Panc1 (cell line): Measurements from ENCODE around the gene ZFAND3. TPM values are rescaled to one million over a fixed set of nuclear protein-coding genes. Genes with fewer than 3 reads are reported as not detected.

ENCODE experiments used
- ATAC-seq: fragments of 200-7000 bp; cut with Tn5 transposase; 2 replicates; pipeline ENCODE4 v1.9.1; 2020; ENCODE audit warnings: mild to moderate bottlenecking, moderate library complexity
- BruUV-seq: library from RNA; stranded (reverse); fragments of 400-500 nt; replicated peaks from 2 replicates; lab custom pipeline; 2021; lab: Mats Ljungman, UMichigan
- CTCF ChIA-PET: fragments of 300-600 bp; sonication (Branson Sonifier 250); formaldehyde crosslinking; loops from one replicate; lab custom pipeline; 2022; ENCODE audit warnings: antibody characterized with exemption; lab: Charles Lee
- POLR2A ChIA-PET: fragments of 300-600 bp; sonication (Branson Sonifier 250); formaldehyde crosslinking; loops from one replicate; lab custom pipeline; 2022; ENCODE audit warnings: antibody characterized with exemption; lab: Charles Lee
- DNase-seq: peaks from one replicate; pipeline ENCODE4 v3.0.0-alpha.2; 2010; ENCODE audit warnings: low read depth, low spot score
- H3K27ac ChIP-seq: 2 replicates; pipeline ENCODE4 v1.5.1; 2011; ENCODE audit warnings: mild to moderate bottlenecking, low read length, inconsistent platforms
- H3K27me3 ChIP-seq: fragments of 200-500 bp; sonication (Bioruptor generic); 2 replicates; pipeline ENCODE4 v1.6.0; 2014; ENCODE audit warnings: low read length, inconsistent platforms; ENCODE audit not compliant: control insufficient read depth, insufficient read depth
- H3K36me3 ChIP-seq: fragments of 200-500 bp; sonication (Bioruptor generic); 2 replicates; pipeline ENCODE4 v1.5.1; 2014; ENCODE audit warnings: inconsistent platforms, mild to moderate bottlenecking, low read length, moderate library complexity; ENCODE audit not compliant: control insufficient read depth, insufficient read depth
- H3K4me1 ChIP-seq: 2 replicates; pipeline ENCODE4 v1.5.1; 2011; ENCODE audit warnings: inconsistent platforms, mild to moderate bottlenecking, low read length, moderate library complexity; ENCODE audit not compliant: control insufficient read depth, insufficient read depth
- H3K4me3 ChIP-seq, 2 experiments: 2 replicates each; pipeline ENCODE4 v1.5.1; 2011 to 2012; ENCODE audit warnings: low read depth in 2 of 2, low read length in 2 of 2, mild to moderate bottlenecking in 2 of 2, inconsistent platforms in 1 of 2, moderate library complexity in 1 of 2
- H3K9me3 ChIP-seq: fragments of 200-500 bp; sonication (Bioruptor generic); 2 replicates; pipeline ENCODE4 v1.5.1; 2014; ENCODE audit warnings: low read depth, mild to moderate bottlenecking, inconsistent platforms, low read length, moderate library complexity; ENCODE audit not compliant: control insufficient read depth, insufficient read depth
- CTCF ChIP-seq: fragments of 450-650 bp; IDR thresholded peaks from 2 replicates; pipeline ENCODE4 v1.5.1; 2017; ENCODE audit warnings: mild to moderate bottlenecking
- POLR2AphosphoS5 ChIP-seq: IDR thresholded peaks from 2 replicates; pipeline ENCODE4 v1.6.1; 2012; ENCODE audit warnings: mild to moderate bottlenecking, low read depth, low read length, moderate library complexity
- SIN3A ChIP-seq: IDR thresholded peaks from 2 replicates; pipeline ENCODE4 v1.6.1; 2012; ENCODE audit warnings: low read depth, mild to moderate bottlenecking, low read length, moderate library complexity, borderline replicate concordance; ENCODE audit not compliant: insufficient read depth
- TCF7L2 ChIP-seq: IDR thresholded peaks from 2 replicates; pipeline ENCODE4 v1.6.1; 2011; ENCODE audit warnings: mild to moderate bottlenecking, low read depth, low read length, inconsistent platforms
- in situ Hi-C: cut with HindIII; loops from 2 replicates; pipeline ENCODE4 v1.10.0; 2016; ENCODE audit warnings: low sequenced_read_pairs, low pct_unique_long_range_greater_than_20kb
- intact Hi-C: fragments of 100-400 bp; cut with micrococcal nuclease; formaldehyde crosslinking; loops from one replicate; pipeline ENCODE4 v1.10.0; 2022; ENCODE audit not compliant: unreplicated experiment
- total RNA-seq: library from RNA; stranded (reverse); gene quantifications from one replicate; pipeline ENCODE4 v1.2.1, GENCODE V29; 2021; ENCODE audit not compliant: unreplicated experiment
- TF ChIP-seq, protein P1 (sequence below), 2 experiments: IDR thresholded peaks; 2 replicates each; pipeline ENCODE4 v1.6.1; 2011 to 2012; ENCODE audit warnings: low read depth in 2 of 2, control low read depth in 1 of 2, low read length in 1 of 2, mild to moderate bottlenecking in 1 of 2, moderate library complexity in 1 of 2; ENCODE audit not compliant: insufficient read depth in 1 of 2

ZFAND3 gene
- total RNA-seq, 1 experiment from 2014 or later, result 95.9 TPM

DNA sequence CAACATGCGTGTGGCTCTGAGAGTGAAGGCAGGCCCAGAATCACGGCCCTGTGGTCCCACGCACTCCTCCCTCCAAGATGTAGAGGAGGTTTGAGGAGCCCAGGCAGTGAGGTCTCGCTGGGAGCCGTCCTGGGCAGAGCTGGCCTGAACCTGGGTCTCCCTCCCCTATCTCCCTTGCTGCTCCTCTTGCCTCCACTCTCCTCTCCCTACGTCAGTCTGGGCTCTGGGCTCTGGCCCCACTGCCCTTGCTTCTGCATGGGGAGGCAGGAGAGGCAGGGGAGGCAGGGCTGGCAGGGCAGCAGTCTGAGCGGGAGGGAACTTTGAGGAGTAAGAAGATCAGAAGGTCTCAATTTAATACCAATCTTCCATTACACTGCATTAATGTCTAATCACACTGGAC is 375.1 kb downstream of the ZFAND3 start:
- in situ Hi-C loops (no loop called here), intact Hi-C loops (no loop called here)
- H3K27ac ChIP-seq, result no peak overlapping the region
- H3K4me1 ChIP-seq, result no peaks in the 10 kb centered on the region
- no peak for ATAC-seq
- no peaks in the 10 kb centered on the region for H3K27me3 ChIP-seq
- no peaks in the 10 kb centered on the region for H3K36me3 ChIP-seq
- ChIA-PET CTCF (no interaction called here), POLR2A (no interaction called here)
- TF ChIP-seq CTCF (no peak), POLR2AphosphoS5 (no peak), SIN3A (no peak), TCF7L2 (no peak)
- TF ChIP-seq, protein P1, sequence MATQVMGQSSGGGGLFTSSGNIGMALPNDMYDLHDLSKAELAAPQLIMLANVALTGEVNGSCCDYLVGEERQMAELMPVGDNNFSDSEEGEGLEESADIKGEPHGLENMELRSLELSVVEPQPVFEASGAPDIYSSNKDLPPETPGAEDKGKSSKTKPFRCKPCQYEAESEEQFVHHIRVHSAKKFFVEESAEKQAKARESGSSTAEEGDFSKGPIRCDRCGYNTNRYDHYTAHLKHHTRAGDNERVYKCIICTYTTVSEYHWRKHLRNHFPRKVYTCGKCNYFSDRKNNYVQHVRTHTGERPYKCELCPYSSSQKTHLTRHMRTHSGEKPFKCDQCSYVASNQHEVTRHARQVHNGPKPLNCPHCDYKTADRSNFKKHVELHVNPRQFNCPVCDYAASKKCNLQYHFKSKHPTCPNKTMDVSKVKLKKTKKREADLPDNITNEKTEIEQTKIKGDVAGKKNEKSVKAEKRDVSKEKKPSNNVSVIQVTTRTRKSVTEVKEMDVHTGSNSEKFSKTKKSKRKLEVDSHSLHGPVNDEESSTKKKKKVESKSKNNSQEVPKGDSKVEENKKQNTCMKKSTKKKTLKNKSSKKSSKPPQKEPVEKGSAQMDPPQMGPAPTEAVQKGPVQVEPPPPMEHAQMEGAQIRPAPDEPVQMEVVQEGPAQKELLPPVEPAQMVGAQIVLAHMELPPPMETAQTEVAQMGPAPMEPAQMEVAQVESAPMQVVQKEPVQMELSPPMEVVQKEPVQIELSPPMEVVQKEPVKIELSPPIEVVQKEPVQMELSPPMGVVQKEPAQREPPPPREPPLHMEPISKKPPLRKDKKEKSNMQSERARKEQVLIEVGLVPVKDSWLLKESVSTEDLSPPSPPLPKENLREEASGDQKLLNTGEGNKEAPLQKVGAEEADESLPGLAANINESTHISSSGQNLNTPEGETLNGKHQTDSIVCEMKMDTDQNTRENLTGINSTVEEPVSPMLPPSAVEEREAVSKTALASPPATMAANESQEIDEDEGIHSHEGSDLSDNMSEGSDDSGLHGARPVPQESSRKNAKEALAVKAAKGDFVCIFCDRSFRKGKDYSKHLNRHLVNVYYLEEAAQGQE (IDR thresholded peaks at IDR 0.05; ENCODE audit: insufficient read depth in 1 of 2, low read depth in 2 of 2, low read length in 1 of 2), result no peak
- no peak overlapping the region for H3K4me3 ChIP-seq
- DNase-seq, result no peak
- BruUV-seq, result no TSS peak
- H3K9me3 ChIP-seq, result no peaks in the 10 kb centered on the region

GRCh38 chr6:38195113-38195635 is 375.6 kb downstream of the ZFAND3 start:
- ChIA-PET CTCF (no interaction called here), POLR2A (no interaction called here)
- TF ChIP-seq CTCF (no peak), SIN3A (no peak)
- TF ChIP-seq, protein P1 (IDR thresholded peaks at IDR 0.05; ENCODE audit: insufficient read depth in 1 of 2, low read depth in 2 of 2, low read length in 1 of 2), result no peak
- Histone ChIP-seq H3K27me3 (no peaks in the 10 kb centered on the region), H3K4me3 (no peak overlapping the region), H3K36me3 (no peaks in the 10 kb centered on the region), H3K27ac (no peak overlapping the region), H3K4me1 (no peaks in the 10 kb centered on the region), H3K9me3 (no peaks in the 10 kb centered on the region)
- intact Hi-C loops, result no loop called here
- in situ Hi-C loops, result no loop called here
- BruUV-seq, result no TSS peak
- ATAC-seq (no peak), DNase-seq (no peak)
